GM12878 (cell line): Measurements from ENCODE around the gene CMSS1. TPM values are rescaled to one million over a fixed set of nuclear protein-coding genes. Genes with fewer than 3 reads are reported as not detected.

Source experiments
- ATAC-seq: fragments of 200-7000 bp; cut with Tn5 transposase; 3 replicates; pipeline ENCODE4 v1.9.1; 2020; ENCODE audit warnings: mild to moderate bottlenecking, moderate library complexity
- BruUV-seq: library from RNA; stranded (reverse); fragments of 400-500 nt; replicated peaks from 2 replicates; lab custom pipeline; 2021; lab: Mats Ljungman, UMichigan
- CTCF ChIA-PET: fragments of 300-600 bp; sonication (Branson Sonifier 250); formaldehyde crosslinking; extraction: SDS; loops from one replicate; lab custom pipeline; 2021; ENCODE audit warnings: inconsistent platforms; lab: Yijun Ruan, JAX
- POLR2A ChIA-PET: fragments of 350-600 bp; formaldehyde crosslinking; extraction: SDS; loops from one replicate; lab custom pipeline; 2021; ENCODE audit warnings: inconsistent platforms; lab: Charles Lee
- RAD21 ChIA-PET: fragments of 300-600 bp; sonication (Branson Sonifier 250); formaldehyde crosslinking; loops from one replicate; lab custom pipeline; 2023; ENCODE audit warnings: antibody characterized with exemption; ENCODE audit not compliant: unreplicated experiment; lab: Charles Lee
- SMC1A ChIA-PET: fragments of 300-600 bp; sonication (Branson Sonifier 250); formaldehyde crosslinking; loops from one replicate; lab custom pipeline; 2023; ENCODE audit not compliant: unreplicated experiment, uncharacterized antibody; lab: Charles Lee
- DNase-seq: peaks from one replicate; pipeline ENCODE4 v3.0.0-alpha.2; 2011; ENCODE audit warnings: low read depth, low spot score
- FAIRE-seq: peaks from 3 replicates; lab custom pipeline; 2011; peaks lifted over from hg19 to GRCh38; lab: Jason Lieb, UNC
- H2AFZ ChIP-seq: 2 replicates; pipeline ENCODE4 v1.6.0; 2011; ENCODE audit warnings: low read depth, low read length, control low read depth; ENCODE audit not compliant: control insufficient read depth
- H3K27ac ChIP-seq: 2 replicates; pipeline ENCODE4 v1.5.1; 2011; ENCODE audit warnings: control low read depth; ENCODE audit not compliant: control insufficient read depth, insufficient read depth
- H3K27me3 ChIP-seq, 2 experiments: replicated peaks in 1 of 2; 2 replicates each; pipeline versions ENCODE4 v1.6.0 to v1.6.1; 2011; ENCODE audit warnings: low read length in 1 of 2; ENCODE audit not compliant: control insufficient read depth in 2 of 2, insufficient read depth in 2 of 2
- H3K36me3 ChIP-seq, 2 experiments: 2 replicates each; pipeline ENCODE4 v1.5.1; 2011; ENCODE audit warnings: low read length in 1 of 2; ENCODE audit not compliant: control insufficient read depth in 2 of 2, insufficient read depth in 2 of 2
- H3K4me1 ChIP-seq: 2 replicates; pipeline ENCODE4 v1.6.1; 2011; ENCODE audit warnings: mild to moderate bottlenecking, low read length, moderate library complexity, mixed read lengths; ENCODE audit not compliant: control insufficient read depth, insufficient read depth
- H3K4me2 ChIP-seq: 2 replicates; pipeline ENCODE4 v1.6.0; 2011; ENCODE audit warnings: control low read depth; ENCODE audit not compliant: control insufficient read depth, insufficient read depth
- H3K4me3 ChIP-seq: fragments of 200-600 bp; sonication (generic); 2 replicates; pipeline ENCODE4 v1.5.1; 2016
- H3K79me2 ChIP-seq: 2 replicates; pipeline ENCODE4 v1.6.0; 2011; ENCODE audit warnings: low read length; ENCODE audit not compliant: control insufficient read depth, insufficient read depth
- H3K9ac ChIP-seq: 2 replicates; pipeline ENCODE4 v1.8.0; 2011; ENCODE audit warnings: low read length, control low read depth, mixed read lengths; ENCODE audit not compliant: control insufficient read depth, insufficient read depth
- H3K9me3 ChIP-seq: replicated peaks from 3 replicates; pipeline ENCODE4 v1.5.1; 2011; ENCODE audit warnings: mild to moderate bottlenecking, low read length; ENCODE audit not compliant: control insufficient read depth, insufficient read depth
- H4K20me1 ChIP-seq: 2 replicates; pipeline ENCODE4 v1.6.0; 2011; ENCODE audit not compliant: control insufficient read depth, insufficient read depth
- HDGF ChIP-seq: fragments of 450-650 bp; IDR thresholded peaks from 2 replicates; pipeline ENCODE4 v1.6.1; 2016; ENCODE audit warnings: antibody characterized with exemption
- LARP7 ChIP-seq: fragments of 450-650 bp; IDR thresholded peaks from 2 replicates; pipeline ENCODE4 v1.6.1; 2017; ENCODE audit warnings: mild to moderate bottlenecking
- MTA3 ChIP-seq: IDR thresholded peaks from 2 replicates; pipeline ENCODE4 v1.6.1; 2012; ENCODE audit warnings: low read length, inconsistent platforms, borderline replicate concordance
- NR2C1 ChIP-seq: fragments of 450-650 bp; IDR thresholded peaks from 2 replicates; pipeline ENCODE4 v1.6.1; 2017; ENCODE audit warnings: antibody characterized with exemption, mild to moderate bottlenecking, moderate library complexity
- RAD21 ChIP-seq: IDR thresholded peaks from 2 replicates; pipeline ENCODE4 v1.6.1; 2011; ENCODE audit warnings: mild to moderate bottlenecking, low read depth, low read length, moderate library complexity; ENCODE audit not compliant: insufficient read depth
- RBBP5 ChIP-seq: fragments of 200-600 bp; sonication (generic); conservative IDR thresholded peaks from 2 replicates; pipeline ENCODE4 v1.6.1; 2016
- RCOR1 ChIP-seq: conservative IDR thresholded peaks from 2 replicates; pipeline ENCODE4 v1.6.1; 2012; ENCODE audit warnings: low read depth, low read length, improper control_type of control experiment
- RFX5 ChIP-seq: IDR thresholded peaks from 2 replicates; pipeline ENCODE4 v1.6.1; 2011; ENCODE audit warnings: low read depth, low read length, improper control_type of control experiment
- SIX5 ChIP-seq: IDR thresholded peaks from 2 replicates; pipeline ENCODE4 v1.6.1; 2011; ENCODE audit warnings: mild to moderate bottlenecking, low read depth, low read length, moderate library complexity; ENCODE audit not compliant: severe bottlenecking
- SUZ12 ChIP-seq: fragments of 200-600 bp; sonication (generic); IDR thresholded peaks from one replicate; pipeline ENCODE4 v1.6.1; 2018; ENCODE audit warnings: antibody characterized with exemption, mild to moderate bottlenecking; ENCODE audit not compliant: unreplicated experiment
- TCF12 ChIP-seq: IDR thresholded peaks from 2 replicates; pipeline ENCODE4 v1.6.1; 2011; ENCODE audit warnings: low read depth, mild to moderate bottlenecking, low read length
- WGBS: methylation state at CpG from one replicate; pipeline ENCODE4 v1.1.6; 2016; ENCODE audit warnings: low lambda C conversion rate; ENCODE audit not compliant: insufficient replicate concordance, insufficient coverage; ENCODE audit errors: missing lambda C conversion rate; 5-methylcytosine and 5-hydroxymethylcytosine counted together
- in situ Hi-C: fragments of 300-500 bp; cut with MboI; formaldehyde crosslinking; loops from 9 replicates; pipeline ENCODE4 v1.14.3; 2018; ENCODE audit warnings: mixed read lengths
- intact Hi-C: fragments of 100-400 bp; cut with micrococcal nuclease; formaldehyde crosslinking; loops from one replicate; pipeline ENCODE4 v1.14.2; 2022; ENCODE audit not compliant: unreplicated experiment
- polyA plus RNA-seq, 11 experiments: library from polyadenylated mRNA; depleted of rRNA in 4 of 11; unstranded in 6 of 11; stranded (reverse) in 5 of 11; fragments of >200 nt; fragmentation: Nextera tagmentation in 4 of 11; fragmentation: Illumina TruSeq in 1 of 11; extraction: Ambion mirVana in 4 of 11; extraction: Trizol in 1 of 11; gene quantifications; 1 replicate in 1 of 11; 2 replicates in 10 of 11; pipeline versions ENCODE4 v1.2.1 to v1.2.3, GENCODE V29; 2011 to 2016; ENCODE audit warnings: inconsistent platforms in 2 of 11, missing spikeins in 2 of 11, low read depth in 1 of 11
- total RNA-seq, 4 experiments: library from RNA; depleted of rRNA in 3 of 4; stranded (reverse); fragments of >200 nt in 3 of 4; fragmentation: Illumina TruSeq in 1 of 4; extraction: Trizol in 1 of 4; gene quantifications; 2 replicates each; pipeline versions ENCODE4 v1.2.1 to v1.2.3, GENCODE V29; 2013 to 2021
- TF ChIP-seq, protein P1 (sequence below): IDR thresholded peaks from 2 replicates; pipeline ENCODE4 v1.6.1; 2012; ENCODE audit warnings: mild to moderate bottlenecking, low read depth, low read length
- TF ChIP-seq, protein P2 (sequence below), 3 experiments: IDR thresholded peaks in 2 of 3; conservative IDR thresholded peaks in 1 of 3; 2 replicates each; pipeline ENCODE4 v1.5.1; 2011; ENCODE audit warnings: low read depth in 3 of 3, low read length in 3 of 3, mild to moderate bottlenecking in 3 of 3, control low read depth in 2 of 3, moderate library complexity in 2 of 3, inconsistent platforms in 1 of 3, mixed read lengths in 1 of 3; ENCODE audit not compliant: control insufficient read depth in 2 of 3, insufficient read depth in 1 of 3; ENCODE audit errors: extremely low read depth in 1 of 3
- TF ChIP-seq, protein P3 (sequence below): fragments of 450-650 bp; formaldehyde crosslinking; IDR thresholded peaks from 2 replicates; pipeline ENCODE4 v1.4.0; 2022; ENCODE audit warnings: mild to moderate bottlenecking, moderate library complexity

CMSS1 gene
- total and polyA plus RNA-seq, 10 of the 15 experiments (the other 5 are each of a cell fraction or from before 2014, with no cell fraction given) = 31.0 to 118 (median 70.1) TPM

DNA sequence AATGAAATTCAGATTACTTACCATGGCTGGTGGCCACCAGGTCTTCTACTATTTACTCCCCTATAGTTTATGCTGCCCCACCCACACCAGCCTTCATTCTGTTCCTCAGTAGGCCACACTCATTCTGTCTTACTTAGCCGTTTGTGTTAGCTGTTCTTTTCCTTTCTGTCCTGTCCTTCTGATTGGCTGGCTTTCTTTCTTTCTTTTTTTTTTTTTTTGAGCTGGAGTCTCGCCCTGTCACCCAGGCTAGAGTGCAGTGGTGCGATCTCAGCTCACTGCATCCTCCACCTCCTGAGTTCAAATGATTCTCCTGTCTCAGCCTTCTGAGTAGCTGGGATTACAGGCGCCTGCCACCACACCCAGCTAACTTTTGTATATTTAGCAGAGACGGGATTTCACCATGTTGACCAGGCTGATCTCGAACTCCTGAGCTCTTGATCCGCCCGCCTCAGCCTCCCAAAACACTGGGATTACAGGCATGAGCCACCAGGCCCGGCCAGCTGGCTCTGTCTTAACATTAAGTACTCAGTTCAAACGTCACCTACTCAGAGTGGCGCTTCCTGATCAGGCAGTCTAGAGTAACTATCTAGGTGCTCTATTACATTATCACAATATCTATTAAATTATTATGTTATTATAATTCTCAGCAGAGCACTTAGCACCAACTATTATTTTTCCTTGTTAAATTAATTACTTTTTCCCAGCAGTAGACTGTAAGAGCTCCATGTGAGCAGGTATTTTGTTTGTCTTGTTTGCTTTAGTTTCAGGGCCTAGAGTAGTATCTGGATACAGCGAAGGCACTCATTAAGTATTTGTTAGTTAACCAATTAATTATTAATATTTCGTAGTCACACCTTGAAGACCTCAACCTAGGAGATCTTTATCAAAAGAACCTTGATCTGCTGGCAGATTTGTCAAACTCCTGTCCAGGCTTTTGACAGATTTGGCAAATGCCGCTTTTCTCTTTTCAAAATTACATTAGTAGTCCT lies 6.4 kb downstream of the CMSS1 start:
- no peak for DNase-seq
- BruUV-seq = no TSS peak
- TF ChIP-seq NR2C1 (no peak), MTA3 (no peak), RAD21 (no peak), LARP7 (no peak), HDGF (no peak), RCOR1 (no peak), SIX5 (no peak), SUZ12 (no peak), TCF12 (no peak), RBBP5 (no peak), RFX5 (no peak)
- TF ChIP-seq, protein P1, sequence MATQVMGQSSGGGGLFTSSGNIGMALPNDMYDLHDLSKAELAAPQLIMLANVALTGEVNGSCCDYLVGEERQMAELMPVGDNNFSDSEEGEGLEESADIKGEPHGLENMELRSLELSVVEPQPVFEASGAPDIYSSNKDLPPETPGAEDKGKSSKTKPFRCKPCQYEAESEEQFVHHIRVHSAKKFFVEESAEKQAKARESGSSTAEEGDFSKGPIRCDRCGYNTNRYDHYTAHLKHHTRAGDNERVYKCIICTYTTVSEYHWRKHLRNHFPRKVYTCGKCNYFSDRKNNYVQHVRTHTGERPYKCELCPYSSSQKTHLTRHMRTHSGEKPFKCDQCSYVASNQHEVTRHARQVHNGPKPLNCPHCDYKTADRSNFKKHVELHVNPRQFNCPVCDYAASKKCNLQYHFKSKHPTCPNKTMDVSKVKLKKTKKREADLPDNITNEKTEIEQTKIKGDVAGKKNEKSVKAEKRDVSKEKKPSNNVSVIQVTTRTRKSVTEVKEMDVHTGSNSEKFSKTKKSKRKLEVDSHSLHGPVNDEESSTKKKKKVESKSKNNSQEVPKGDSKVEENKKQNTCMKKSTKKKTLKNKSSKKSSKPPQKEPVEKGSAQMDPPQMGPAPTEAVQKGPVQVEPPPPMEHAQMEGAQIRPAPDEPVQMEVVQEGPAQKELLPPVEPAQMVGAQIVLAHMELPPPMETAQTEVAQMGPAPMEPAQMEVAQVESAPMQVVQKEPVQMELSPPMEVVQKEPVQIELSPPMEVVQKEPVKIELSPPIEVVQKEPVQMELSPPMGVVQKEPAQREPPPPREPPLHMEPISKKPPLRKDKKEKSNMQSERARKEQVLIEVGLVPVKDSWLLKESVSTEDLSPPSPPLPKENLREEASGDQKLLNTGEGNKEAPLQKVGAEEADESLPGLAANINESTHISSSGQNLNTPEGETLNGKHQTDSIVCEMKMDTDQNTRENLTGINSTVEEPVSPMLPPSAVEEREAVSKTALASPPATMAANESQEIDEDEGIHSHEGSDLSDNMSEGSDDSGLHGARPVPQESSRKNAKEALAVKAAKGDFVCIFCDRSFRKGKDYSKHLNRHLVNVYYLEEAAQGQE = no peak
- TF ChIP-seq, protein P2, sequence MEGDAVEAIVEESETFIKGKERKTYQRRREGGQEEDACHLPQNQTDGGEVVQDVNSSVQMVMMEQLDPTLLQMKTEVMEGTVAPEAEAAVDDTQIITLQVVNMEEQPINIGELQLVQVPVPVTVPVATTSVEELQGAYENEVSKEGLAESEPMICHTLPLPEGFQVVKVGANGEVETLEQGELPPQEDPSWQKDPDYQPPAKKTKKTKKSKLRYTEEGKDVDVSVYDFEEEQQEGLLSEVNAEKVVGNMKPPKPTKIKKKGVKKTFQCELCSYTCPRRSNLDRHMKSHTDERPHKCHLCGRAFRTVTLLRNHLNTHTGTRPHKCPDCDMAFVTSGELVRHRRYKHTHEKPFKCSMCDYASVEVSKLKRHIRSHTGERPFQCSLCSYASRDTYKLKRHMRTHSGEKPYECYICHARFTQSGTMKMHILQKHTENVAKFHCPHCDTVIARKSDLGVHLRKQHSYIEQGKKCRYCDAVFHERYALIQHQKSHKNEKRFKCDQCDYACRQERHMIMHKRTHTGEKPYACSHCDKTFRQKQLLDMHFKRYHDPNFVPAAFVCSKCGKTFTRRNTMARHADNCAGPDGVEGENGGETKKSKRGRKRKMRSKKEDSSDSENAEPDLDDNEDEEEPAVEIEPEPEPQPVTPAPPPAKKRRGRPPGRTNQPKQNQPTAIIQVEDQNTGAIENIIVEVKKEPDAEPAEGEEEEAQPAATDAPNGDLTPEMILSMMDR (IDR thresholded peaks at IDR 0.05 in 2 of 3, conservative IDR thresholded peaks at IDR 0.05 in 1 of 3; ENCODE audit: control insufficient read depth in 2 of 3, extremely low read depth in 1 of 3, insufficient read depth in 1 of 3, low read depth in 3 of 3, low read length in 3 of 3) = no peak
- TF ChIP-seq, protein P3, sequence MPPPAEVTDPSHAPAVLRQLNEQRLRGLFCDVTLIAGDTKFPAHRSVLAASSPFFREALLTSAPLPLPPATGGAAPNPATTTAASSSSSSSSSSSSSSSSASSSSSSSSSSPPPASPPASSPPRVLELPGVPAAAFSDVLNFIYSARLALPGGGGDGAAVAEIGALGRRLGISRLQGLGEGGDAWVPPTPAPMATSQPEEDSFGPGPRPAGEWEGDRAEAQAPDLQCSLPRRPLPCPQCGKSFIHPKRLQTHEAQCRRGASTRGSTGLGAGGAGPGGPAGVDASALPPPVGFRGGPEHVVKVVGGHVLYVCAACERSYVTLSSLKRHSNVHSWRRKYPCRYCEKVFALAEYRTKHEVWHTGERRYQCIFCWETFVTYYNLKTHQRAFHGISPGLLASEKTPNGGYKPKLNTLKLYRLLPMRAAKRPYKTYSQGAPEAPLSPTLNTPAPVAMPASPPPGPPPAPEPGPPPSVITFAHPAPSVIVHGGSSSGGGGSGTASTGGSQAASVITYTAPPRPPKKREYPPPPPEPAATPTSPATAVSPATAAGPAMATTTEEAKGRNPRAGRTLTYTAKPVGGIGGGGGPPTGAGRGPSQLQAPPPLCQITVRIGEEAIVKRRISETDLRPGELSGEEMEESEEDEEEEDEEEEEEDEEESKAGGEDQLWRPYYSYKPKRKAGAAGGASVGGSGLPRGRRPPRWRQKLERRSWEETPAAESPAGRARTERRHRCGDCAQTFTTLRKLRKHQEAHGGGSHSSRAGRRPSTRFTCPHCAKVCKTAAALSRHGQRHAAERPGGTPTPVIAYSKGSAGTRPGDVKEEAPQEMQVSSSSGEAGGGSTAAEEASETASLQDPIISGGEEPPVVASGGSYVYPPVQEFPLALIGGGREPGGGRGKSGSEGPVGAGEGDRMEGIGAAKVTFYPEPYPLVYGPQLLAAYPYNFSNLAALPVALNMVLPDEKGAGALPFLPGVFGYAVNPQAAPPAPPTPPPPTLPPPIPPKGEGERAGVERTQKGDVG = no peak

More for the DNA sequence above, 6.4 kb downstream of the CMSS1 start:
- Histone ChIP-seq H3K4me3 (no peak overlapping the region), H3K4me2 (0 out of 2 replicates have a peak overlapping the region, but pooled peaks have one; percentile 44), H2AFZ (no peak overlapping the region), H3K27me3 (no peaks in the 10 kb centered on the region), H4K20me1 (no peaks in the 10 kb centered on the region), H3K79me2 (peaks cover 10% of the 10 kb centered on the region), H3K4me1 (no peaks in the 10 kb centered on the region), H3K27ac (no peak overlapping the region), H3K9me3 (no peaks in the 10 kb centered on the region), H3K9ac (no peak overlapping the region), H3K36me3 (peaks cover 0 to 4% of the 10 kb centered on the region in 2 experiments; a peak in 1 of 4 replicates)
- intact Hi-C loops (no loop called here), in situ Hi-C loops (no loop called here)
- ATAC-seq (peak; percentile 49), FAIRE-seq (no peak)
- 90% methylated on average over 13 of the region's 14 CpGs for WGBS
- ChIA-PET SMC1A (interaction anchor here (0.7 to 2.0 kb wide), 7 partner anchors 8 to 578 kb away, joined by 3 to 14 read pairs (median 4); partner anchors contain the start of gene TBC1D23), CTCF (interaction anchor here (2.0 to 4.2 kb wide), 5 partner anchors 9 to 430 kb away, joined by 6 to 34 read pairs (median 10); no protein-coding TSS in a partner anchor), RAD21 (interaction anchor here (0.6 to 1.5 kb wide), 8 partner anchors 8 to 1120 kb away, joined by 3 to 5 read pairs (median 3); no protein-coding TSS in a partner anchor), POLR2A (interaction anchor here (0.7 kb wide), 1 partner anchor 570 kb away, joined by 3 read pairs; no protein-coding TSS in a partner anchor)
